ENCODE measurements around the gene DLGAP1.

Gene DLGAP1

GRCh38 chr18:3903337-3903736 is 551.8 kb downstream of the DLGAP1 start:
- Histone ChIP-seq H2AFZ (ENCODE audit: low read length) (no peak overlapping the region), H3K27me3 (ENCODE audit: control insufficient read depth in 3 of 3, insufficient read depth in 3 of 3, low read depth in 1 of 3, low read length in 3 of 3) (no peaks in the 10 kb centered on the region), H3K4me3 (ENCODE audit: low read length in 2 of 2) (no peak overlapping the region), H3K4me1 (ENCODE audit: control insufficient read depth in 2 of 2, insufficient read depth in 1 of 2, low read depth in 1 of 2, low read length in 2 of 2) (no peaks in the 10 kb centered on the region), H4K91ac (ENCODE audit: low read depth, low read length, poor library complexity) (no peak overlapping the region), H3K14ac (ENCODE audit: low read length) (no peak overlapping the region), H3K9ac (ENCODE audit: low read depth, low read length, poor library complexity) (no peak overlapping the region), H2BK5ac (ENCODE audit: low read length) (no peak overlapping the region), H3K9me3 (replicated peaks in 1 of 2; ENCODE audit: control insufficient read depth in 2 of 2, insufficient read depth in 1 of 2, low read depth in 1 of 2, low read length in 2 of 2) (no peaks in the 10 kb centered on the region), H2BK15ac (ENCODE audit: low read length) (no peak overlapping the region), H3K36me3 (replicated peaks in 1 of 2; ENCODE audit: control insufficient read depth in 2 of 2, insufficient read depth in 2 of 2, low read length in 2 of 2) (no peaks in the 10 kb centered on the region), H3K27ac (replicated peaks; ENCODE audit: low read length) (no peak overlapping the region), H2AK5ac (ENCODE audit: low read depth, low read length) (no peak overlapping the region), H3K4me2 (ENCODE audit: insufficient read depth, low read length, poor library complexity, severe bottlenecking) (no peak overlapping the region), H2BK120ac (ENCODE audit: low read depth, low read length) (no peak overlapping the region), H3K18ac (ENCODE audit: low read length) (no peak overlapping the region), H3K79me1 (ENCODE audit: low read depth, low read length) (no peaks in the 10 kb centered on the region), H4K8ac (ENCODE audit: low read depth, low read length) (no peak overlapping the region), H3K23ac (ENCODE audit: low read depth, low read length, poor library complexity) (no peak overlapping the region), H2BK12ac (ENCODE audit: low read length) (no peak overlapping the region), H3K4ac (ENCODE audit: low read length) (no peak overlapping the region)
- WGBS, 2 donors (ENCODE audit: extremely low coverage in 2 of 2, insufficient read length in 2 of 2, insufficient replicate concordance in 1 of 2) = no CpG with 5 or more reads among the region's 2 CpGs
- DNase-seq (ENCODE audit: low spot score) = no peak

DNA sequence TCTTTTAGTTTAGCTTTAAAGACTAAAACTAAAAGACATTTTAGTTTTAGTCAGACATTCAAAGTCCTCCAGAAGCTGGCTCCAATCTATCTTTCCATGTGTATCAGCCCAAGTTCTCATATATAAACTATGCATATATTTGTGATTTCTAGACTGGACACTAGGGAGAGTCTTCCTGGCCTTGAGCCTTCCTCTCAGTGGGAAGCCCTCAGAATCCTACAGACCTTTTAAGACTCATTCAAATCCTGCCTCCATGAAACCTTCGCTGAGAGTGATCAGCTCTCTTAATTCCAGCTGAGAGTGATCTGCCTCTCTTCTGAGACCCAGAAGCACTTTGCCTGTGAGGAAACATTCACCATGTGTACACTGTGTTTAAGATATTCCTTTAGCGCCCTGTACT is 552.4 kb downstream of the DLGAP1 start:
- no peak for DNase-seq (ENCODE audit: low spot score)

DNA sequence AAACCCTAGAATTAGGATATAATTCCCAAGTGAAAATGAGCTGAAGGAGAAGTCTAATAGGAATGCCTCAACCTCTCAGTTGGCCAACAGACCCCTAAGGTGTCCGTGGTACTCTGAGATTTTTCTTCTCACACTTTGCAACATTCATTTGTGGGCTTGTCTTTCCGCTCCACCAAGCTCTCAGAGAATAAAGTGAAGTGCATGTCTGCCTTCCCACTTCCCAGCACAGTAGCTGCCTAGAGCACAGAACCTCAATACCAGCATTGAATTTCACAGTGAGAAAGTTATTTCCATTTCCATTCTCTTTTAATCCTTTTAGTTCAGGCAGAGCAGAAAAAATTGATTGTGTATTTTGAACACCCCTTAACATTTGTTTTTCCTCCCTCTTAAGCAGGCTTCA is 553.3 kb downstream of the DLGAP1 start:
- Histone ChIP-seq H3K36me3 (replicated peaks in 1 of 2; ENCODE audit: control insufficient read depth in 2 of 2, insufficient read depth in 2 of 2, low read length in 2 of 2) (no peaks in the 10 kb centered on the region), H2BK12ac (ENCODE audit: low read length) (no peak overlapping the region), H3K4me3 (ENCODE audit: low read length in 2 of 2) (no peak overlapping the region), H2BK5ac (ENCODE audit: low read length) (no peak overlapping the region), H3K79me1 (ENCODE audit: low read depth, low read length) (no peaks in the 10 kb centered on the region), H3K4ac (ENCODE audit: low read length) (no peak overlapping the region), H3K9me3 (replicated peaks in 1 of 2; ENCODE audit: control insufficient read depth in 2 of 2, insufficient read depth in 1 of 2, low read depth in 1 of 2, low read length in 2 of 2) (no peaks in the 10 kb centered on the region), H3K27me3 (ENCODE audit: control insufficient read depth in 3 of 3, insufficient read depth in 3 of 3, low read depth in 1 of 3, low read length in 3 of 3) (no peaks in the 10 kb centered on the region), H3K4me2 (ENCODE audit: insufficient read depth, low read length, poor library complexity, severe bottlenecking) (no peak overlapping the region), H2AK5ac (ENCODE audit: low read depth, low read length) (no peak overlapping the region), H4K8ac (ENCODE audit: low read depth, low read length) (no peak overlapping the region), H2AFZ (ENCODE audit: low read length) (no peak overlapping the region), H2BK120ac (ENCODE audit: low read depth, low read length) (no peak overlapping the region), H3K18ac (ENCODE audit: low read length) (no peak overlapping the region), H3K4me1 (ENCODE audit: control insufficient read depth in 2 of 2, insufficient read depth in 1 of 2, low read depth in 1 of 2, low read length in 2 of 2) (no peaks in the 10 kb centered on the region), H3K14ac (ENCODE audit: low read length) (no peak overlapping the region), H3K23ac (ENCODE audit: low read depth, low read length, poor library complexity) (no peak overlapping the region), H4K91ac (ENCODE audit: low read depth, low read length, poor library complexity) (no peak overlapping the region), H2BK15ac (ENCODE audit: low read length) (no peak overlapping the region), H3K27ac (replicated peaks; ENCODE audit: low read length) (no peak overlapping the region), H3K9ac (ENCODE audit: low read depth, low read length, poor library complexity) (no peak overlapping the region)
- DNase-seq (ENCODE audit: low spot score) = no peak
- WGBS, 2 donors (ENCODE audit: extremely low coverage in 2 of 2, insufficient read length in 2 of 2, insufficient replicate concordance in 1 of 2) = no CpG with 5 or more reads among the region's 2 CpGs

More for the DNA sequence above, 552.4 kb downstream of the DLGAP1 start:
- Histone ChIP-seq H3K14ac (ENCODE audit: low read length) (no peak overlapping the region), H3K4me3 (ENCODE audit: low read length in 2 of 2) (no peak overlapping the region), H3K27ac (replicated peaks; ENCODE audit: low read length) (no peak overlapping the region), H4K8ac (ENCODE audit: low read depth, low read length) (no peak overlapping the region), H3K4me2 (ENCODE audit: insufficient read depth, low read length, poor library complexity, severe bottlenecking) (no peak overlapping the region), H3K23ac (ENCODE audit: low read depth, low read length, poor library complexity) (no peak overlapping the region), H2AFZ (ENCODE audit: low read length) (no peak overlapping the region), H2BK15ac (ENCODE audit: low read length) (no peak overlapping the region), H4K91ac (ENCODE audit: low read depth, low read length, poor library complexity) (no peak overlapping the region), H2AK5ac (ENCODE audit: low read depth, low read length) (no peak overlapping the region), H3K9me3 (replicated peaks in 1 of 2; ENCODE audit: control insufficient read depth in 2 of 2, insufficient read depth in 1 of 2, low read depth in 1 of 2, low read length in 2 of 2) (no peaks in the 10 kb centered on the region), H3K27me3 (ENCODE audit: control insufficient read depth in 3 of 3, insufficient read depth in 3 of 3, low read depth in 1 of 3, low read length in 3 of 3) (no peaks in the 10 kb centered on the region), H2BK5ac (ENCODE audit: low read length) (no peak overlapping the region), H2BK12ac (ENCODE audit: low read length) (no peak overlapping the region), H2BK120ac (ENCODE audit: low read depth, low read length) (no peak overlapping the region), H3K9ac (ENCODE audit: low read depth, low read length, poor library complexity) (no peak overlapping the region), H3K18ac (ENCODE audit: low read length) (no peak overlapping the region), H3K36me3 (replicated peaks in 1 of 2; ENCODE audit: control insufficient read depth in 2 of 2, insufficient read depth in 2 of 2, low read length in 2 of 2) (no peaks in the 10 kb centered on the region), H3K79me1 (ENCODE audit: low read depth, low read length) (no peaks in the 10 kb centered on the region), H3K4me1 (ENCODE audit: control insufficient read depth in 2 of 2, insufficient read depth in 1 of 2, low read depth in 1 of 2, low read length in 2 of 2) (no peaks in the 10 kb centered on the region), H3K4ac (ENCODE audit: low read length) (no peak overlapping the region)
- no CpG with 5 or more reads among the region's 2 CpGs for WGBS, 2 donors (ENCODE audit: extremely low coverage in 2 of 2, insufficient read length in 2 of 2, insufficient replicate concordance in 1 of 2)

- no peak overlapping the region for H2BK15ac ChIP-seq (ENCODE audit: low read length)
- no peak overlapping the region for H3K14ac ChIP-seq (ENCODE audit: low read length)
- H3K4me1 ChIP-seq (ENCODE audit: control insufficient read depth in 2 of 2, insufficient read depth in 1 of 2, low read depth in 1 of 2, low read length in 2 of 2) = no peaks in the 10 kb centered on the region
- no peak overlapping the region for H2BK5ac ChIP-seq (ENCODE audit: low read length)
- H3K9ac ChIP-seq (ENCODE audit: low read depth, low read length, poor library complexity) = no peak overlapping the region
- no CpG with 5 or more reads among the region's 8 CpGs for WGBS, 2 donors (ENCODE audit: extremely low coverage in 2 of 2, insufficient read length in 2 of 2, insufficient replicate concordance in 1 of 2)
- no peaks in the 10 kb centered on the region for H3K27me3 ChIP-seq (ENCODE audit: control insufficient read depth in 3 of 3, insufficient read depth in 3 of 3, low read depth in 1 of 3, low read length in 3 of 3)
- H3K4me2 ChIP-seq (ENCODE audit: insufficient read depth, low read length, poor library complexity, severe bottlenecking) = no peak overlapping the region
- no peaks in the 10 kb centered on the region for H3K36me3 ChIP-seq (replicated peaks in 1 of 2; ENCODE audit: control insufficient read depth in 2 of 2, insufficient read depth in 2 of 2, low read length in 2 of 2)
- H4K91ac ChIP-seq (ENCODE audit: low read depth, low read length, poor library complexity) = no peak overlapping the region
- H4K8ac ChIP-seq (ENCODE audit: low read depth, low read length) = no peak overlapping the region
- DNase-seq (ENCODE audit: low spot score) = no peak
- no peak overlapping the region for H2AFZ ChIP-seq (ENCODE audit: low read length)
- H3K9me3 ChIP-seq (replicated peaks in 1 of 2; ENCODE audit: control insufficient read depth in 2 of 2, insufficient read depth in 1 of 2, low read depth in 1 of 2, low read length in 2 of 2) = no peaks in the 10 kb centered on the region
- no peak overlapping the region for H3K23ac ChIP-seq (ENCODE audit: low read depth, low read length, poor library complexity)
- H3K79me1 ChIP-seq (ENCODE audit: low read depth, low read length) = no peaks in the 10 kb centered on the region
- no peak overlapping the region for H2BK120ac ChIP-seq (ENCODE audit: low read depth, low read length)
- H3K4me3 ChIP-seq (ENCODE audit: low read length in 2 of 2) = peak overlapping the region in 1 of 2 donors; percentile 12
- no peak overlapping the region for H2AK5ac ChIP-seq (ENCODE audit: low read depth, low read length)
- no peak overlapping the region for H2BK12ac ChIP-seq (ENCODE audit: low read length)
- H3K18ac ChIP-seq (ENCODE audit: low read length) = no peak overlapping the region
- no peak overlapping the region for H3K27ac ChIP-seq (replicated peaks; ENCODE audit: low read length)
- H3K4ac ChIP-seq (ENCODE audit: low read length) = no peak overlapping the region
These were observed 554.1 kb downstream of the DLGAP1 start for GRCh38 chr18:3901042-3901441.

Measured in neuronal stem cell (in vitro differentiated cells).